Measurements from ENCODE around the gene PHEX. TPM values are rescaled to one million over a fixed set of nuclear protein-coding genes. Genes with fewer than 3 reads are reported as not detected.

The PHEX gene
- total RNA-seq, 2 experiments from 2014 or later, result 0.07 to 0.08 TPM

- Mint-ChIP-seq H3K9me3 (no peaks in the 10 kb centered on the region), H3K36me3 (ENCODE audit: low read depth) (no peaks in the 10 kb centered on the region), H3K4me1 (no peaks in the 10 kb centered on the region), H3K4me3 (no peak overlapping the region), H3K27me3 (no peaks in the 10 kb centered on the region), H3K27ac (no peak overlapping the region)
- CTCF ChIA-PET, result no interaction called here
- POLR2A ChIA-PET, result no interaction called here
- no peak for DNase-seq
Measured at GRCh38 chrX:22053481-22053880, 21.4 kb downstream of the PHEX start.

- no peak for DNase-seq
- no peak overlapping the region for H3K4me3 Mint-ChIP-seq
- peaks cover 14% of the 10 kb centered on the region for H3K4me1 Mint-ChIP-seq
- no peaks in the 10 kb centered on the region for H3K9me3 Mint-ChIP-seq
- no peaks in the 10 kb centered on the region for H3K36me3 Mint-ChIP-seq (ENCODE audit: low read depth)
- no peaks in the 10 kb centered on the region for H3K27me3 Mint-ChIP-seq
- ChIA-PET CTCF (no interaction called here), POLR2A (no interaction called here)
- no peak overlapping the region for H3K27ac Mint-ChIP-seq
Measured at GRCh38 chrX:22056235-22056634, 24.1 kb downstream of the PHEX start.

GRCh38 chrX:22057667-22058066, 25.5 kb downstream of the PHEX start:
- CTCF ChIA-PET, result no interaction called here
- peaks cover 14% of the 10 kb centered on the region for H3K4me1 Mint-ChIP-seq
- no peaks in the 10 kb centered on the region for H3K36me3 Mint-ChIP-seq (ENCODE audit: low read depth)
- no peaks in the 10 kb centered on the region for H3K9me3 Mint-ChIP-seq
- POLR2A ChIA-PET, result no interaction called here
- H3K27ac Mint-ChIP-seq, result no peak overlapping the region
- H3K27me3 Mint-ChIP-seq, result no peaks in the 10 kb centered on the region
- no peak overlapping the region for H3K4me3 Mint-ChIP-seq
- no peak for DNase-seq

- ChIA-PET POLR2A (no interaction called here), CTCF (interaction anchor here (0.5 to 1.6 kb wide), 3 partner anchors 12 to 213 kb away, joined by 3 to 4 read pairs (median 3); no protein-coding TSS in a partner anchor)
- peaks cover 19% of the 10 kb centered on the region for H3K4me1 Mint-ChIP-seq
- no peak overlapping the region for H3K4me3 Mint-ChIP-seq
- no peaks in the 10 kb centered on the region for H3K36me3 Mint-ChIP-seq (ENCODE audit: low read depth)
- no peak overlapping the region for H3K27ac Mint-ChIP-seq
- no peaks in the 10 kb centered on the region for H3K9me3 Mint-ChIP-seq
- H3K27me3 Mint-ChIP-seq, result no peaks in the 10 kb centered on the region
- no peak for DNase-seq
Measured at GRCh38 chrX:22059775-22060174, 27.6 kb downstream of the PHEX start.

- Mint-ChIP-seq H3K27ac (no peak overlapping the region), H3K27me3 (no peaks in the 10 kb centered on the region), H3K9me3 (no peaks in the 10 kb centered on the region), H3K4me3 (no peak overlapping the region), H3K36me3 (ENCODE audit: low read depth) (no peaks in the 10 kb centered on the region), H3K4me1 (peaks cover 19% of the 10 kb centered on the region)
- DNase-seq, result no peak
- POLR2A ChIA-PET, result no interaction called here
- CTCF ChIA-PET, result interaction anchor here (1.6 kb wide), 1 partner anchor 75 kb away, joined by 4 read pairs; no protein-coding TSS in a partner anchor
Measured at GRCh38 chrX:22060415-22061280, 28.5 kb downstream of the PHEX start.

- H3K27ac Mint-ChIP-seq, result no peak overlapping the region
- ChIA-PET POLR2A (no interaction called here), CTCF (no interaction called here)
- no peak overlapping the region for H3K4me3 Mint-ChIP-seq
- peaks cover 19% of the 10 kb centered on the region for H3K4me1 Mint-ChIP-seq
- no peaks in the 10 kb centered on the region for H3K36me3 Mint-ChIP-seq (ENCODE audit: low read depth)
- H3K27me3 Mint-ChIP-seq, result no peaks in the 10 kb centered on the region
- H3K9me3 Mint-ChIP-seq, result no peaks in the 10 kb centered on the region
- DNase-seq, result no peak
Measured at GRCh38 chrX:22063284-22063683, 31.2 kb downstream of the PHEX start.

DNA sequence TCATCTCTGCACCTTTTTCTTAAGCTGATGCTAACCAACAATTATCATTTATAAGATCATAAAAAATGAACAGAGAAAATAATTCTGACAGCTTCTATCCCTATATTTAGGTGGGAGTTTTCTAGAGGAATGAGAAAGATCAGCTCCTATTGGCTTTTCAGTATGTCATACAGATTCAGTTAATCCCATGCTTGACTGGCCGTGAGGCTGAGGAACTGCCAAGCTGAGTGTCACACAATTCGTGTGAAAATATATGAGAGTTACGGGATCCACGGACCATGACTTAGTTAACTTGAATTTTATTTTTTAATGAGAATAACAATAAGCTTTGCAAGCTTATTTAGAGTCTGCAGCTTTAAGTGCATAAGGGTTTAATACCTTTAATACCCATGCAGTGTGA, 37.5 kb downstream of the PHEX start:
- H3K27me3 Mint-ChIP-seq, result no peaks in the 10 kb centered on the region
- H3K36me3 Mint-ChIP-seq (ENCODE audit: low read depth), result no peaks in the 10 kb centered on the region
- no peak overlapping the region for H3K27ac Mint-ChIP-seq
- no peaks in the 10 kb centered on the region for H3K9me3 Mint-ChIP-seq
- no peak overlapping the region for H3K4me3 Mint-ChIP-seq
- ChIA-PET POLR2A (no interaction called here), CTCF (interaction anchor here (0.6 to 1.0 kb wide), 3 partner anchors 14 to 20 kb away, joined by 3 to 4 read pairs (median 3); no protein-coding TSS in a partner anchor)
- no peak for DNase-seq
- H3K4me1 Mint-ChIP-seq, result no peaks in the 10 kb centered on the region

DNA sequence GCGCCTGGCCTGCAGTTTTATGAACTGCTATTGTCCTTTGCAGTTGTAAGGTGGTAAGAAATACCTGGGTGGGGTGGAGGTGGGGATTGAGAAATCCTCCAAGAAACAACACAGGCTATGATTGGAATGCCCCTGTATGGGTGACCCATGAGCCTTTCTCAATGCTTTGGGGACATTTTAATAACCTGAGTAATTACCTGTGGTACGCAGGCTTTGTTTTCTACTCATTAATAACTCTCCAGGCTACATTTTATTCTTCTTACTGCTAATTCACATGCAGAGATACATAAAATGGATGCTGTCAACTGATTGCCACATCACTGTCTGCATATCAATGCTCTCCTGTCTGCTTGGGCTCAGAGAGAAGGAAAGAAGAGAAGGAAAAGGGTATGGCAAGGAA, 41.8 kb downstream of the PHEX start:
- CTCF ChIA-PET, result no interaction called here
- no peak for DNase-seq
- no peaks in the 10 kb centered on the region for H3K4me1 Mint-ChIP-seq
- no peak overlapping the region for H3K4me3 Mint-ChIP-seq
- H3K36me3 Mint-ChIP-seq (ENCODE audit: low read depth), result no peaks in the 10 kb centered on the region
- POLR2A ChIA-PET, result no interaction called here
- H3K9me3 Mint-ChIP-seq, result no peaks in the 10 kb centered on the region
- H3K27me3 Mint-ChIP-seq, result no peaks in the 10 kb centered on the region
- no peak overlapping the region for H3K27ac Mint-ChIP-seq

- no peaks in the 10 kb centered on the region for H3K36me3 Mint-ChIP-seq (ENCODE audit: low read depth)
Measured at GRCh38 chrX:22078117-22078516, 46.0 kb downstream of the PHEX start.

DNA sequence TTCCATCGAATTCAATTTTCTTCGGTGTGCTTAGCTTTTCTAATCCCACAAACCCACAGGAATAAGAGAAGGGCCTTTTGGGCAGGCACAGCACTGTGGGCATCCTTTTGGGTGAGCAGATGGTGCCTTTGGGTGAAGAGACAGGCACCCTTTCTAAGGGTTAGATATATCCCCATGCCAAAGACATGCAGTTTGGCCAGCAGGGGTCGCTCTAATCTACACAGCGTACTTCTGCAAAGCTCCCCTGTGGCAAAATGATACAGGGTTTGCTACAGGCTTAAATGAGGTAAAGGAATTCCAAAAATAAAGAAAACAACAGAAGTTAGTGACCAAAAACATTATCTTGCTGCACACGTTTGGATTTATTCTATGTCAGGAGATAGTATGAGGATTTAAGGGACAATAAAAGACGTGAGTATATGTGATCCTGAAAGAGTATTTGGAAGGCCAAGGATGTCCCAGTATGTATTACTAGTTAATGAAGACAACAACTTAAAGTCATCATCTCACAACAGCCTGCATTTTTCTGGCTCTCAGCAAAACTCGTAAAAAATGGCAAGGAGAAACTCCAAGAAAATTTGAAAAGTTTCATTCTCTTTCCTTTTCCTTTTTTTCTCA, 49.5 kb downstream of the PHEX start:
- Mint-ChIP-seq H3K27ac (no peak overlapping the region), H3K9me3 (no peaks in the 10 kb centered on the region), H3K4me1 (no peaks in the 10 kb centered on the region), H3K27me3 (no peaks in the 10 kb centered on the region), H3K4me3 (no peak overlapping the region), H3K36me3 (ENCODE audit: low read depth) (no peaks in the 10 kb centered on the region)
- ChIA-PET POLR2A (no interaction called here), CTCF (interaction anchor here (0.7 kb wide), 1 partner anchor 51 kb away, joined by 3 read pairs; no protein-coding TSS in a partner anchor)
- peak; percentile 28 for DNase-seq

More at GRCh38 chrX:22078117-22078516, 46.0 kb downstream of the PHEX start:
- no peak overlapping the region for H3K4me3 Mint-ChIP-seq
- no peaks in the 10 kb centered on the region for H3K27me3 Mint-ChIP-seq
- H3K4me1 Mint-ChIP-seq, result no peaks in the 10 kb centered on the region
- ChIA-PET POLR2A (no interaction called here), CTCF (no interaction called here)
- no peak overlapping the region for H3K27ac Mint-ChIP-seq
- H3K9me3 Mint-ChIP-seq, result no peaks in the 10 kb centered on the region
- no peak for DNase-seq

DNA sequence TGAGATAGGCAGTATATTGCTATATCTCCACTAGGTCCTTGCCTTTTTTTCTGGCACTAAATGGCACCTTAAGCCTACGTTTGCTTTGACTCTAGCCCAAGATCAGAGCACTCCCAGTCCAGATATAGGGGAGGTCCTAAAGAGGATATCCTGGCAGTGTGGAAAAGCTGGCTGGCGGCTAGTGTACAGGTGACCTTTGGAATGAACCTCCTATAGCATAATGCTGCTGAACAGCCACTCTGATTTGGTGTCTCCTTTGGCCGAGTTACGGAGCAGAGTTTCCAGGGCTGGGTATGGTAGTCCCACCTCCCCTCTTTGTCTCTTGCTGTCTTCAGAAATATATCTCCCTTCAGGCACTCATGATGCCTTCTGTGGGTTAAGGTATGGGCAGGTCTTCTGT, 53.9 kb downstream of the PHEX start:
- Mint-ChIP-seq H3K4me1 (no peaks in the 10 kb centered on the region), H3K9me3 (no peaks in the 10 kb centered on the region), H3K27ac (no peak overlapping the region), H3K27me3 (no peaks in the 10 kb centered on the region), H3K36me3 (ENCODE audit: low read depth) (no peaks in the 10 kb centered on the region), H3K4me3 (no peak overlapping the region)
- CTCF ChIA-PET, result no interaction called here
- POLR2A ChIA-PET, result no interaction called here
- DNase-seq, result no peak

DNA sequence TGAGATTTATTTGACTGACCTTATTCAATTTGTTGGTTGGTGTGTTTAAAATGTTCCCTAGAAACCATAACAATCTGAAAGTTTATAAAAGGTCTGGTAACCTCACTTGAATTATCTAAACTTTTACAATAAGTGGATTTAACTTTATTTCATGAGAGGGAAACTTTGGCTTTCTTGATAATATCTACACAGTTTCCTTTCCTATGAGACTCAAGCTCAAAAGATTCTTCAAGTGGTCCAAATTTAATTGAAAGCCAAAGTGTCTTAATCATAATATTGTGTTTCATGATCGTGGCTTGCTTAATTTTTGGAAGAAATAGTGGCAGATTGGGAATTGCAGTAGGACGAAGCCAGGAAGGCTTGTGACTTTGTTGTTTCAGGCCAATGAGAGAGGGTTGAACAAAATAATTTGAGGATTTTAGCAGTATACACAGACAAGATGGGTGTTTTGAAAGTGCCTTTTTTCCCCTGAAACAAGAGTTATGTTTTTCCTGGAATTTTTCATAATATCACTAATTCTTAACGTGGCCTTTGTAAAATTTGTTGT, 55.0 kb downstream of the PHEX start:
- Mint-ChIP-seq H3K36me3 (ENCODE audit: low read depth) (no peaks in the 10 kb centered on the region), H3K4me3 (no peak overlapping the region), H3K4me1 (no peaks in the 10 kb centered on the region), H3K9me3 (no peaks in the 10 kb centered on the region), H3K27ac (no peak overlapping the region), H3K27me3 (no peaks in the 10 kb centered on the region)
- CTCF ChIA-PET, result no interaction called here
- no peak for DNase-seq
- POLR2A ChIA-PET, result no interaction called here

DNA sequence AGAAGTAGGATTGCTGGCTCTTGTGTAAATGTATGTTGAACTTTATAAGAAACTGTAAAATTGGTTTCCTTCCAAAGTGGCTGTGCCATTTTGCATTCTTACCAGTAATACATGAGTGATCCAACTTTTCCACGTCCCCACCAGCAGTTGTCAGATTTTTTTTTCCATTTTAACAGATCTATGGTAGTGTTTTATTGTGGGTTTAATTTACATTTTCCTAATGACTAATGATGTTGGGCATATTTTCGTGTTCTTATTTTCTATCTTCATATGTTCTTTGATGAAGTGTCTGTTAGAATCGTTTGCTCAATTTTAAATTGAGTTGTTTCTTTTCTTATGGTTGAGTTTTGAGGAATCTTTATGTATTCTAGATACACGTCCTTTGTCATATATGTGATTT, 56.2 kb downstream of the PHEX start:
- Mint-ChIP-seq H3K4me1 (no peaks in the 10 kb centered on the region), H3K9me3 (no peaks in the 10 kb centered on the region), H3K27ac (no peak overlapping the region), H3K27me3 (no peaks in the 10 kb centered on the region), H3K36me3 (ENCODE audit: low read depth) (no peaks in the 10 kb centered on the region), H3K4me3 (no peak overlapping the region)
- no peak for DNase-seq
- ChIA-PET CTCF (no interaction called here), POLR2A (no interaction called here)

Measured in activated CD4-positive, alpha-beta T cell treated with anti-CD3 and anti-CD28 coated beads, Interleukin-2, amount 10 ng/mL, durations not matched to agents 7 days and 5 days (primary cell).